Type B pancreatic cell (in vitro differentiated cells): Measurements from ENCODE around the gene KATNIP. TPM values are rescaled to one million over a fixed set of nuclear protein-coding genes. Genes with fewer than 3 reads are reported as not detected.

Experiments
- DNase-seq: peaks from one replicate; pipeline ENCODE4 v3.0.0; 2021; ENCODE audit warnings: mixed read lengths; ENCODE audit not compliant: unreplicated experiment; ENCODE audit errors: extremely low spot score
- H3K27ac Mint-ChIP-seq: 2 replicates; pipeline ENCODE4 v1.8.0; 2021; ENCODE audit warnings: mild to moderate bottlenecking, mixed read lengths
- H3K27me3 Mint-ChIP-seq: 2 replicates; pipeline ENCODE4 v1.8.0; 2021; ENCODE audit warnings: mixed read lengths
- H3K36me3 Mint-ChIP-seq: 2 replicates; pipeline ENCODE4 v1.8.0; 2021; ENCODE audit warnings: mixed read lengths
- H3K4me1 Mint-ChIP-seq: one replicate; pipeline ENCODE4 v1.8.0; 2021; ENCODE audit warnings: mixed read lengths; ENCODE audit not compliant: unreplicated experiment
- H3K4me3 Mint-ChIP-seq: 2 replicates; pipeline ENCODE4 v1.8.0; 2021; ENCODE audit warnings: mild to moderate bottlenecking, mixed read lengths
- H3K9me3 Mint-ChIP-seq: 2 replicates; pipeline ENCODE4 v1.8.0; 2021; ENCODE audit warnings: mixed read lengths
- CTCF ChIP-seq: fragments of 200-600 bp; sonication (generic); conservative IDR thresholded peaks from 2 replicates; pipeline ENCODE4 v1.5.0; 2021; ENCODE audit warnings: antibody characterized with exemption, mild to moderate bottlenecking
- total RNA-seq: library from RNA; stranded (reverse); gene quantifications from 2 replicates; pipeline ENCODE4 v1.2.1, GENCODE V29; 2021; ENCODE audit warnings: low replicate concordance

The KATNIP gene
- total RNA-seq, 1 donor from 2014 or later: 35.8 TPM

- peaks cover 37% of the 10 kb centered on the region for H3K36me3 Mint-ChIP-seq
- H3K9me3 Mint-ChIP-seq: no peaks in the 10 kb centered on the region
- H3K27ac Mint-ChIP-seq: no peak overlapping the region
- no peak overlapping the region for H3K4me3 Mint-ChIP-seq
- no peak for TF ChIP-seq CTCF
- no peaks in the 10 kb centered on the region for H3K4me1 Mint-ChIP-seq
- H3K27me3 Mint-ChIP-seq: no peaks in the 10 kb centered on the region
- no peak for DNase-seq
Measured at GRCh38 chr16:27528294-27528693, 21.6 kb upstream of the KATNIP start.

- Mint-ChIP-seq H3K36me3 (peaks cover 39% of the 10 kb centered on the region), H3K27me3 (no peaks in the 10 kb centered on the region), H3K27ac (no peak overlapping the region), H3K4me1 (no peaks in the 10 kb centered on the region), H3K4me3 (no peak overlapping the region), H3K9me3 (no peaks in the 10 kb centered on the region)
- TF ChIP-seq CTCF: no peak
- no peak for DNase-seq
Measured at GRCh38 chr16:27529962-27530361, 20.0 kb upstream of the KATNIP start.

GRCh38 chr16:27531186-27531585 is 18.8 kb upstream of the KATNIP start:
- TF ChIP-seq CTCF: no peak
- Mint-ChIP-seq H3K4me3 (no peak overlapping the region), H3K9me3 (no peaks in the 10 kb centered on the region), H3K36me3 (peaks cover 39% of the 10 kb centered on the region), H3K27ac (no peak overlapping the region), H3K27me3 (no peaks in the 10 kb centered on the region), H3K4me1 (no peaks in the 10 kb centered on the region)
- no peak for DNase-seq

GRCh38 chr16:27531826-27532800 is 17.8 kb upstream of the KATNIP start:
- Mint-ChIP-seq H3K36me3 (peaks cover 34% of the 10 kb centered on the region), H3K4me3 (no peak overlapping the region), H3K9me3 (no peaks in the 10 kb centered on the region), H3K27me3 (no peaks in the 10 kb centered on the region), H3K4me1 (no peaks in the 10 kb centered on the region), H3K27ac (no peak overlapping the region)
- no peak for TF ChIP-seq CTCF
- no peak for DNase-seq

- no peaks in the 10 kb centered on the region for H3K27me3 Mint-ChIP-seq
Measured at GRCh38 chr16:27534256-27534655, 15.7 kb upstream of the KATNIP start.

More at GRCh38 chr16:27534256-27534655, 15.7 kb upstream of the KATNIP start:
- no peaks in the 10 kb centered on the region for H3K4me1 Mint-ChIP-seq
- H3K36me3 Mint-ChIP-seq: peaks cover 39% of the 10 kb centered on the region
- no peak for DNase-seq
- no peak for TF ChIP-seq CTCF
- no peak overlapping the region for H3K4me3 Mint-ChIP-seq
- no peak overlapping the region for H3K27ac Mint-ChIP-seq
- H3K9me3 Mint-ChIP-seq: no peaks in the 10 kb centered on the region
